Measurements from ENCODE around the gene CA12. TPM values are rescaled to one million over a fixed set of nuclear protein-coding genes. Genes with fewer than 3 reads are reported as not detected.
"Not testable (repeated sequence)": the region's sequence is repeated elsewhere in the genome, so short reads cannot be mapped to it uniquely, and the experiment has no call there.

The CA12 gene
- total RNA-seq, 2 donors from 2014 or later, result 0.95 TPM; not detected in 1

DNA sequence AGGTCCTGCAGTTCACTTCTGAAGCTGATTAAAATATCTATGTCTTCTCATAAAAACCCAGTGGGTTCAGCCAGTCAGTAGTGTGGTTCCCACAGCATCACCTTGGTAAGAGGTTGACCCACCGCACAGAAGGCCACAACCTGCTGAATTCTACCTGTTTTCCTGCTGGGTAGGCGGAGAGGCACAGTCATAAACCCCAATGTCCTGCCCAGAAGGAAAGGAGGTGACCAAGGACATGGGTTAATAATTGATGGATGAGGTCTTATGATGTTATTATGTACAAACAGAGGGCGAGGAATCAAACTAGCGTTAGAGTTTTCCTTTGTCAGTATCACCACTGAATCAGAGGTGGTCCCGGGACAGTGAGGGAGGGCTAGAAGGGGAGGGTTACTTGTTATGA is 27.8 kb downstream of the CA12 start:
- H3K36me3 Mint-ChIP-seq, result no peaks in the 10 kb centered on the region
- H3K9me3 Mint-ChIP-seq, result no peaks in the 10 kb centered on the region
- peak overlapping the region in 1 of 2 donors; percentile 58 for H3K27ac Mint-ChIP-seq
- ATAC-seq, result no peak
- no peak for DNase-seq (ENCODE audit: low spot score in 2 of 2)

DNA sequence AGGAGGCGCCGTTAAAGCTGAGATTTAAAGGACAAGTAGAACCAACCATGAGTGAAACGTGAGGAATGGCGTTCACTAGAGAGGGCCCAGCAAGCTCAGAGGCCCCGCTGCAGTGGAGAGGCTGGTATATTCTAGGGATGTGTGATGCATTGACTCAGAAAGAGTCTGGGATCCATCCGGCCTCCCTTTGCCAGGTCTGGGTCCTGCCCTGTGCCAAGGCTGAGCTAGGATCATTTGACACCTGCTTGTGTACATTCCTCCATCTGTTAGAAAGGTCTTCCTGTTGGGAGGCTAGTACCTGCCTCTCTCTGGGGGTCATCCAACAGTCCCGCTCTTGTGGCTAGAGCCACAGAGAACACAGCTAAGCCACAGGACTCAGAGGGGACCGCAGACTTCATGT is 28.4 kb downstream of the CA12 start:
- Mint-ChIP-seq H3K36me3 (no peaks in the 10 kb centered on the region), H3K9me3 (no peaks in the 10 kb centered on the region), H3K27ac (no peak overlapping the region)
- ATAC-seq, result no peak
- DNase-seq (ENCODE audit: low spot score in 2 of 2), result no peak

DNA sequence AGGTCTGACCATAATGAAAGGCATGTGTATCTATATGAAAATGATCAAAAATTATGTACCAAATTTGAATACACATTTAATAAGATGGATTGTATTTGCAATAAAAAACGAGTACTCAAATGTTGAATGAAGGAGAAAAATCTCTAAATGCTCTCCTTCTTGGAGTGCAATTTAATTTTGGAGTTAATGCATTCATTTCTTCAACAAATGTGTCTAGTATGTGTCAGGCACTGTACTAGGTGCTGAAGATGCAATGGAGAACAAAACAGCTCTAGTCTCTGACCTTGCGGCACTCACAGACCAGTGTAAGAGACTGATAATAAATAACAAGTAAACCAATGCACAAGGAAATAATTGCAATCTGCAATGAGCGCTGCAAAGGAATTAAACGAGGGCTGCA is 28.8 kb downstream of the CA12 start:
- Mint-ChIP-seq H3K9me3 (no peaks in the 10 kb centered on the region), H3K36me3 (no peaks in the 10 kb centered on the region), H3K27ac (no peak overlapping the region)
- DNase-seq (ENCODE audit: low spot score in 2 of 2) (no peak), ATAC-seq (no peak)

DNA sequence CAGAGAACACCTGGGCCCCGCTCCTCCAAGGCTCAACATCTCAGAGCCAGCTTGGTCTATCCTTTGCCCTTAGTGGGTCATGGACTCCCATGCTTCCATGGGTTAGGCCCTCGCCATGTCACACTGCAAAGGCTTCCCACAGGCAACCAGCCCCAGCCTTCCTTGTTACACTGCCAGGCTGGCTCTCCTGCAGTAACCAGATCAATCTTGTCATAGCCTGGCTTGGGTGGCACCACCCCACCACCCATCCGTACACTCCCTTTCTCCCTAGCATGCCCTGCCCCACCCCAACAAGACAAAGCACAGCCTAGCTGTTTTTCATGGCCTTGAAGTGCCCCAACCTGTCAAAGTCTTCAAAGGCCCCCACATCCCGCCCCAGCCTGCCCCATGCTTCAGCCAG is 30.5 kb downstream of the CA12 start:
- no peak for ATAC-seq

DNA sequence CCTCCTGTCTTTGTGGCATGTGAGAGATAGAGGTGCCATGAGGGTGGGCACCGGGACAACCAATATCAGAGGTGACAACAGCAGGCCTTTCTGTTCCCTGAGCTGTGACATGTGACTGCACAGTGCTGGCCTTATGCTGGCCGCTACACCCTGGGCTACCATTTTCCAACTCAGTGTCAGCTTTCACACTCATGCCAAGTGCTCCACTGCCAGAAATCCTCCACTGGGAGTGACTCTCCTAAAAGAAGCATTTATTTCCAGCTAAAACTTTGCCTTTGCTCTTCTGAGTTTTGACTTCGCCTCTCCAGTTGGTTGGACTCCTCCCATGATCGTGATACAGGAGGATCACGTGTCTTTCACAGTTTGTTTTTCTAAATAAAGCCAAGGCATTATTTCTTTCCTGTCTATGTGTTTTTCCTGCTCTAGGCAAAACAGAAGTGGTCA is 31.4 kb downstream of the CA12 start:
- no peaks in the 10 kb centered on the region for H3K9me3 Mint-ChIP-seq
- ATAC-seq, result no peak
- H3K36me3 Mint-ChIP-seq, result no peaks in the 10 kb centered on the region
- DNase-seq (ENCODE audit: low spot score in 2 of 2), result no peak
- H3K27ac Mint-ChIP-seq, result no peak overlapping the region

More for the DNA sequence above, 30.5 kb downstream of the CA12 start:
- Mint-ChIP-seq H3K27ac (peak overlapping the region in 1 of 2 donors; percentile 46), H3K9me3 (no peaks in the 10 kb centered on the region), H3K36me3 (no peaks in the 10 kb centered on the region)
- DNase-seq (ENCODE audit: low spot score in 2 of 2), result no peak

DNA sequence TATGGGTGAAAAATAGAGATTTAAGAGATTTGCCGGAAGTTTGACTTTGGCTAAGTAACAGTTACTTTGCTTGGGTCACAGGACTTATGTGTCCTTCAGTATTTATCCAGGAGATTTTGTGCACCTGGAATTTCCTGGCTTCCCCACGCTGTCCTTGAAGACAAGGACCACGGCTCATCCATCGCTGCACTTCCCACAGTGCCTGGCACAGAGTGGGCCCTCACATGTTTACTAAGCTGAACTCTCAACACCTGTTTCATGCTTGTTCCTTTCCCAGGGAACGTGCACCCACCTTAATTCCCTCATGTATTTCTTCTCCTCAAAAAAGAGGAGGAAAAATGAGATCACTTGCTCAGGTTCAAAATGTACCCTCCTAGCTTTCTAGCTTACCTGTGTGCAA is 32.0 kb downstream of the CA12 start:
- DNase-seq (ENCODE audit: low spot score in 2 of 2), result no peak
- Mint-ChIP-seq H3K9me3 (no peaks in the 10 kb centered on the region), H3K36me3 (no peaks in the 10 kb centered on the region), H3K27ac (no peak overlapping the region)
- no peak for ATAC-seq

DNA sequence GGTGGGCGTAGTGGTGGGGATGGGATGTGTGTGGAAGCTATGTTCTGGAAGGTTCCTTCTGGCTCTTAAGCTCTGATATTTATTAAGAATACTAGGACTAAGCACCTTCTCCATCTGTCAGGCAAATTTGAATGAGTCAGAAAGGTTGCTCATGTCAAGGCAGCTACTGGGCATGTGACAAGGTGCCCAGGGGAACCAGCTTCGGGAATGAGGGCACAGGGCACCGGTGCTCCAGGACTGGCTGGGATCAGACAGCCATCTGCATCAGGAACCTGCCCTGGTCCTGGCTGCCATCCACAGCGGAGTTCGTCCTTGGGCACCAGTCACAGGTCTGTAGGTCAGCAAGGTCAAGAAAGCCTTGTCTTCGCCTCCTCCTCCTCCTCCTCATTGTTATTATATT is 32.5 kb downstream of the CA12 start:
- H3K36me3 Mint-ChIP-seq, result no peaks in the 10 kb centered on the region
- DNase-seq (ENCODE audit: low spot score in 2 of 2) (no peak), ATAC-seq (no peak)
- no peaks in the 10 kb centered on the region for H3K9me3 Mint-ChIP-seq
- H3K27ac Mint-ChIP-seq, result no peak overlapping the region

DNA sequence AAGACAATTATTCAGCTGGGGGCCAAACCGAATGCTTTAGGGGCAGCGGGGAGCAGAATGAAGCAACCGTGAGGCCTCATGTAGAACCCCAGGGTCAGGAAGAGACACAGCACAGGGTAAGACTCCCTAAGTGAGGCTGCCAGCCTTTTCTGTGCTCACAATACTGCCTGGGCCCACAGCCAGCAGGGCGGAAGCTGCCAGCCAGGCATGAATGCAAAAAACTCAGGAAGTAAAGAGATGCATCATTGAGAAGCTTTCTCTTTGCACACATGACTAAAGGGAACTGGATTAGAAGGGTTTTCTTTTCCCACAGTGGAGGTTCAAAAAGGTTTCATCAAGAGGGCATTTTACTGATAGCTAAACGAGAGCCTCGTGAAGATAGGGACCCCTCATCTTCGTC is 33.3 kb downstream of the CA12 start:
- H3K9me3 Mint-ChIP-seq, result no peaks in the 10 kb centered on the region
- no peak for ATAC-seq
- no peak for DNase-seq (ENCODE audit: low spot score in 2 of 2)
- H3K27ac Mint-ChIP-seq, result no peak overlapping the region
- no peaks in the 10 kb centered on the region for H3K36me3 Mint-ChIP-seq

DNA sequence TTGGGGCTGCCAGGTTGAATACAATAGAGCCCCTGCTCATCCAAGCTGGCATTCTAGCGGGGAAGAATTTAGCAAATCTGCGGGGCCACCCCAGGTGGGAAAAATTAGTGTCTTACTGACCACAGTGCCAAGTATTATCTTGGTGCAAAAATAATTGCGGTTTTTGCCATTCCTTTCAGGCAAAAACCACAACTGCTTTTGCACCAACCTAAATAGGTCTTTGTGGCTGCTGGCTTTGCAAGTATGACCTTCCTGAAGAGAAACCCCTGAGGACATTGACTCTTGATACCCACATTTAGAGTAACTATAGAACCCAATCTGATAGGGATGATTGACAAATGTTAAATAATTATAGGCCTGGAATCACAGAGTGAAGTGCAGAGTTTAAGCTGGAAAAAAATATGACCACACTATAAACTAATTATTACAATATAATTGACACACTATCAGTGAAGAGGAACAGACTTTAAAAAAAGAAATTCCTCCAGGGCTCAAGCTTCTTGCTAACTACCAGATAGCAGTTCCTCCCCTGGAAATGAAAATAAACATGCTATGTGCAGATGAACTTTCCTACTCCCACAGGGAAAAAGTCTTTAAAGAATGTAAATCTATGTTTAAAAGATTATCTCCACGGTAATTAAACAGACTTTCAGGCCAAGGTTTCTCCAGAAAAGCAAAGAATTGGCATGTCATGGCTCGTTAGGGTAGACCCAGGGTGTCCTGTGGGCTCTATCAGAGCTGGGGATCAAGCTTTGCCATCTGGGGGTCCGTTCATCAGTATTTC is 34.4 kb downstream of the CA12 start:
- Mint-ChIP-seq H3K36me3 (no peaks in the 10 kb centered on the region), H3K27ac (no peak overlapping the region), H3K9me3 (no peaks in the 10 kb centered on the region)
- ATAC-seq (no peak), DNase-seq (ENCODE audit: low spot score in 2 of 2) (no peak)

DNA sequence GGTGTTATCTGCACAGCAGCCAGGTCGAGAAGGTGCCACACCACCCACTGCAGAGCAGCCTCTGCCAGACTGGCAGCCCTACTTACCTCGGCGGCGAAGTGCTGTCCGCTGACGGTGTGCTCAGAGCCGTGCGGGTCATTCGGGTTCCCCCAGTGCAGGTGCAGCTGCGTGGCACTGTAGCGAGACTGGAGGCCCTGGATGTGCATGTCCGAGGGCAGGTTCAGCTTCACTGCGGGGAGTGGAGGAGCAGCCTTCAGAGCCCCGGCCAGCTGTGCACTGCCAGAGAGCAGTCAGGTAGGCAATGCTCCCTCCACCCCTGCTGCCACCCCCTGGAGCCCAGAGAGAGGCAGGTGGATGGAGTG is 36.3 kb downstream of the CA12 start:
- Mint-ChIP-seq H3K36me3 (no peaks in the 10 kb centered on the region), H3K27ac (no peak overlapping the region), H3K9me3 (no peaks in the 10 kb centered on the region)
- ATAC-seq (no peak), DNase-seq (ENCODE audit: low spot score in 2 of 2) (no peak)

DNA sequence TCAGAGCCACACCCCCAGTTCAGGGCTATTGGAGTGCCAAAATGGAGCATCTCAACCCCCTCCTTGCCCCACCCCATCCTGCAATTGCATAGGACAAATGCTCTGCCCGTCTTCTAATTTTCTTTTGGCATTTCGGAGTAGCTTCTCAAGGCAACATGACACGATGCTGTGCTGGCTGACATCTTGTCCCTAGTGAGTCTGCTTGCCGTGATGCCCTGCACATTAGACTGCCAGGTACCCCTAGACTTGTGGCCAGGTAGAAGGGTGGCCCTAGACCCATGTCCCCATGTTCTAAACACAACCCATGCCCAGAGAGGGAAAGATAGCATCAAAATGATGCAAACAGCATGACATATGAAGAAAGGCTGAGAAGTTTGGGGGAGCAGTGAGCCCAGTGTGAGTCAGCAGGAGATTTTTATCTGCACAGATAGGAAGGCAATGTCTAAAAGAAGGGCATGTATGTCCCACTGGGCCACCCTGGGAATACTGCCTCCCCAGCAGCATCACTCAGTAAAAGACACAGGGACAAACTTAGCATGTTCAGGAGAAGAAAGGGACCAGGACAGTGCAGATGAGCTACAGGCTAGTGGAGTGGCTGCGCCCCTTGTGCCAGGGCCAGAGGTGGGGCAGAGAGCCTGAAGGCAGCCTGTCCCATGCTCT is 36.8 kb downstream of the CA12 start:
- no peak for DNase-seq (ENCODE audit: low spot score in 2 of 2)
- H3K27ac Mint-ChIP-seq, result no peak overlapping the region
- no peaks in the 10 kb centered on the region for H3K9me3 Mint-ChIP-seq
- ATAC-seq, result no peak
- H3K36me3 Mint-ChIP-seq, result no peaks in the 10 kb centered on the region

DNA sequence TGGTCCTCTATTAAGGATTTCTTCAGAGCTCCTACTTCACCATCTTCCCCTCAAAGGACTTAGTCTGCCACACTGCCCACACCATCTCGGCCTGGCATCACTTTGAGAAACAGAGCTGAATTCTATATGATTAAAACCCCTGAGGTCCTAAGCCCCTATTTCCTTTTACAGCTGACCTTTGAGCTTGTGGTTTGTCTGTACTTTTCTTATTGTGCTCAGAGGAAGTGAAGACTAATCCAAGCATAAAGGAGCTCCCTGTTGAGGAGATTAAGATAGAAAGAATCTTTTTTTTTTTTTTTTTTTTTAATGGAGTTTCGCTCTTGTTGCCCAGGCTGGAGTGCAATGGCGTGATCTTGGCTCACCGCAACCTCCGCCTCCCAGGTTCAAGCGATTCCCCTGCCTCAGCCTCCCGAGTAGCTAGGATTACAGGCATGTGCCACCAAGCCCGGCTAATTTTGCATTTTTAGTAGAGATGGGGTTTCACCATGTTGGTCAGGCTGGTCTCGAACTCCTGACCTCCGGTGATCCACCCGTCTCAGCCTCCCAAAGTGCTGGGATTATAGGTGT is 38.6 kb downstream of the CA12 start:
- DNase-seq (ENCODE audit: low spot score in 2 of 2); H3K9me3 Mint-ChIP-seq; H3K27ac Mint-ChIP-seq; ATAC-seq; H3K36me3 Mint-ChIP-seq: not testable (repeated sequence)

DNA sequence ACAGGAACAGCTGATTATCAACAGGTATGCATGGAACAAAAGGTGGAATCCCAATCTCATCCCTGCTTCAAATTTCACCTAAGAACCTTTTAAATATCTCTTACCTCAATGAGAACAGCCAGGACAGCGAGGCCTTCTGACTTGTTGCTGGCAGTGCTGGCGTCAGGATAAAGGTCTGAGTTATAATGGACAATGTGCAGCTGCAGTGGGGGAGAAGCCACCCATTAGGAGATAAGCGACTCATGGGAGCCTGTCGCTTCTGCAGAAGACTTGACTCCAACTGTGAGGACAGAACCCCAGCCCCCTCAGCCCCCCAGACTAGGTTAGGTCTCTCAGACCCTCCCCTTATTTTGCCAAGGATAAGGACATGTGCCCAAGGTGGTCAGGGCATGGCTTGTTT is 39.7 kb downstream of the CA12 start:
- DNase-seq (ENCODE audit: low spot score in 2 of 2) (no peak), ATAC-seq (no peak)
- Mint-ChIP-seq H3K27ac (no peak overlapping the region), H3K9me3 (no peaks in the 10 kb centered on the region), H3K36me3 (no peaks in the 10 kb centered on the region)

DNA sequence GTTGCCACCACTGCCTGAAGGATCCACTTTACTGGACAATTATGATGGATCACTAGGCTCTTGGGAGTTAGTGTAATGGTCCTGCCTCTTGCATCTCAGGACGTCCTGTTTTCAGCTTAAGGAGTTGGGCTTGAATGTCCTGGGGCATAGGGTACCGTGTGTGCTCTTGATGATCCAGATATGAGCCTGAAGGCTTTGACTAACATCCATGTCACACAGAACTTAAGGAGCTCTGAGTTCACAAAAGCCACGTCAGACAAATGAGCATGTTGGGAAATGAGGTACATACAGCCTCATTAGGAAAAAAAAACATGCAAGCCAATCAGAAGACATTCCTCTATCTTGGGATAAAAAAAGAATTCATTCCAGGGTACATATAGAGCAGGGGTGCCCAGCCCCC is 40.8 kb downstream of the CA12 start:
- DNase-seq (ENCODE audit: low spot score in 2 of 2), result no peak
- ATAC-seq, result no peak
- H3K9me3 Mint-ChIP-seq, result no peaks in the 10 kb centered on the region
- no peaks in the 10 kb centered on the region for H3K36me3 Mint-ChIP-seq
- H3K27ac Mint-ChIP-seq, result no peak overlapping the region

DNA sequence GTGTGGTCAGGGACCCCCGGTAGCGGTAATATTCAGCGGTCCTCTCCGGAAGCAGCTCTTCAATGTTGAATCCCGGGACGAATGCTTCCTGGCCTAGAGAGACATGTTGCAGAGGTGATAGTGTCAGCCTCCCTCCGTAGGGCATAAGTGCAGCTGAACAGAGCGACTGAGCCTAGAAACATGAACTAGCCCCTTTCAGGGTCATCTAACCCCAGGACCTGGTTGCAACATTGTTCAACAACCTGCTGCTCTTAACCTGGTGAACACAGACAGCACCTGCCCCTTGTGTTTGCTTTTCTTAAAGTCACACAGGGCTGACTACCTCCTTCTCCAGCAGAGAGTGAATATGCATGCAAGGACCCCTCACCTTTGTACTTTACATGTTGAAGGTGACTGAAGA is 41.3 kb downstream of the CA12 start:
- Mint-ChIP-seq H3K9me3 (no peaks in the 10 kb centered on the region), H3K36me3 (no peaks in the 10 kb centered on the region), H3K27ac (no peak overlapping the region)
- DNase-seq (ENCODE audit: low spot score in 2 of 2), result no peak
- ATAC-seq, result no peak

DNA sequence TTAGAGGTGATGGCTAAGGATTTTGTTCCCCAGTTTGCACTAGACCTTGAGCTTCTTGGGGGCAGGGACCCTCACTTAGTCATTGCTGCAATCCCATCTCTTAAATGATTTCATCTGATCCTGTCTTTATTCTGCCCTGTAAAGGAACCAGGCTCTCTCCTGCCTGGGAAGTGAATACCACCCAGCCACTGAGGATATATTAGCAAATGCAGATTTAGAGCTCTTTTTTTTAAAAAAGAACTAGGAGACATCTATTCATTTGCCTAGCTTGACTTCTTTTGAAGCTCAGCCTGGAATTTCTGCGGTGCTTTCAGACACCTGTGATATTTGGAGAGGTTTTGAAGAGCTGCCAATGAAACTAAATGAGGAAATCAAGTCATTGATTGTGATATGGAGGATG is 41.8 kb downstream of the CA12 start:
- H3K27ac Mint-ChIP-seq, result no peak overlapping the region
- H3K36me3 Mint-ChIP-seq, result no peaks in the 10 kb centered on the region
- H3K9me3 Mint-ChIP-seq, result no peaks in the 10 kb centered on the region
- DNase-seq (ENCODE audit: low spot score in 2 of 2) (no peak), ATAC-seq (no peak)

DNA sequence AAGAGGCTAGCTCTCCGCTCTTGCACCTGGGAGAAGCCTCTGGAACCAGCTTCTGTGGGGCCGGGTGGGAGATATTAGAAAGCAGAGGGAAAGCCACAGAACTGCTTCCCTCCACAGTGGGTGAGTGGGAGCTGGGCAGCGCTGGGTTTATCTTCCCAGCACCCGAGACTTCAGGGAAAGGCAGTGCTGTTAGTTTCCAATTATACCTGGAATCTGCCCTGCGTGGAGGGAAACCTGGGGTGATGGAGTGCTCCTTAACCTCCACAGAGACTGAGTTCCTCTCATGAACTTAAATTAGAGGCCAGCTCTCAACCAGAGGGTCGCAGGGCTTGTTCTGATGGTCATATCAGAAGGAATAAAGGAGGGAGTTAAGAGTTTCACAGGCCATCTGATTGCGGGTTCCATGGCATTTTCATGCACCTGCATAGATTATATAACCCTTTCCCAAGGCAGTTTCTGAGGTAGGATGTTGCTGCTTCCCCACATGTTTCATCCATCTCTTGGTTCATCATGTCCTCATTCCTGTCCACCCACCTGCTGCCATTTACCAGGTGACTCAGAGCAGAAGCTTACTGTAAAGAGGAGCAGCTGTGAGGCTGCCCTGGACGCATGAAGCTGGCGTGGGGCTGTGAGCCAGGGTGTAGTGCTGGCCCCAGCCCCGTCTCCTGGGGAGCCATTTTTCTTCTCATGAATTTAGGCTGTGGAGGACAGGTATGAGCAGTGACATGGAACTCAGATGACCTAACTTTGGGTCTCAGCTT is 42.5 kb downstream of the CA12 start:
- Mint-ChIP-seq H3K36me3 (no peaks in the 10 kb centered on the region), H3K9me3 (no peaks in the 10 kb centered on the region), H3K27ac (no peak overlapping the region)
- DNase-seq (ENCODE audit: low spot score in 2 of 2) (no peak), ATAC-seq (peak in 1 of 2 donors; percentile 26)
